Measurements from ENCODE around the gene SRPRA.

GRCh38 chr11:126233391-126233790 is 35.3 kb downstream of the SRPRA start:
- TF ChIP-seq POLR2A (IDR thresholded peaks at IDR 0.05) (no peak), CTCF (IDR thresholded peaks at IDR 0.05) (no peak)

Data from breast epithelium (tissue), 3 donors.